ACHN (cell line): ENCODE data around the gene CSAD.

ENCODE experiments used
- DNase-seq: peaks from one replicate; pipeline ENCODE4 v3.0.0-alpha.2; 2015
- in situ Hi-C: cut with HindIII; loops from 2 replicates; pipeline ENCODE4 v1.10.0; 2017; ENCODE audit warnings: low sequenced_read_pairs, low pct_ligation_motif_present, low pct_unique_long_range_greater_than_20kb

CSAD gene, protein sequence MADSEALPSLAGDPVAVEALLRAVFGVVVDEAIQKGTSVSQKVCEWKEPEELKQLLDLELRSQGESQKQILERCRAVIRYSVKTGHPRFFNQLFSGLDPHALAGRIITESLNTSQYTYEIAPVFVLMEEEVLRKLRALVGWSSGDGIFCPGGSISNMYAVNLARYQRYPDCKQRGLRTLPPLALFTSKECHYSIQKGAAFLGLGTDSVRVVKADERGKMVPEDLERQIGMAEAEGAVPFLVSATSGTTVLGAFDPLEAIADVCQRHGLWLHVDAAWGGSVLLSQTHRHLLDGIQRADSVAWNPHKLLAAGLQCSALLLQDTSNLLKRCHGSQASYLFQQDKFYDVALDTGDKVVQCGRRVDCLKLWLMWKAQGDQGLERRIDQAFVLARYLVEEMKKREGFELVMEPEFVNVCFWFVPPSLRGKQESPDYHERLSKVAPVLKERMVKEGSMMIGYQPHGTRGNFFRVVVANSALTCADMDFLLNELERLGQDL

DNA sequence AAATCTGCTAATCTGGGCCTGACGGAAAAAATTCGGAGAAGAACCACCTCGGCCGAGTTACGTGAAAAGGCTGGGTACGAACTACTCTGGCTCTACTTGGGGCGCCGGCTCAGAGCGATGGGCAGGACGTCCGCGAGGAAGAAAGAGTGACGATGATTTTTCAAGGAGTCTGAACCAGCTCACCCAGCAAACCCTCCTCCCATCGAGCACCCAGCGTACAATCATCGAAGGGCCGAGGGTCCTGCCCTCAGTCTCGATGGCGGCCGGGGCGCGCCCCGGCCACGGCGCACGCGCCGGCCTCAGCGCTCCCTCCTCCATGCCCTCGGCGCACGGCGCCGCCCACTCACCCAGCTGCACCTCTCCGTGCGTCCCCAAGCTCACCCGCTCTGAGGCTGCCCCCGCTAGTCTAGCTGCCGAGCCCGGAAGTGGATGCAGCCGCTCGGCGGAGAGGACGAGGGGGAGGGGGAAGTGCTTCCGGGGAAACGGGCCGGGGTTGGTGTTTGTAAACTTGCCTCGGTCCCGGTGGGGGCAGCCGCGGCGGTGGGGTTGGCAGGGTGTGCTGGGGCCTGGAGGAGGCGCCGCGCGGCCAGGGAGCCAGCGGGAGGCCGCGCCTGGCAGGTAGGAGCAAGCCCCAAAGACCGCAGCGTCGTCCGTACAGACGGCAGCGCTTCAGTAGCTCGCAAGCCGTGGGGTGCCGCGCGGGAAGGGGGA, at the start of gene CSAD, which contains the start of gene ZNF740:
TSS of gene CSAD (minus strand) at position 706 of the 711 bp plus-strand sequence. CDS start 7,455 bp downstream, outside the sequence.
TSS of gene ZNF740 (plus strand) at position 503 of the 711 bp plus-strand sequence. CDS start 1,262 bp downstream, outside the sequence.
- DNase-seq, result peak; percentile 100
- in situ Hi-C loops, result no loop called here

DNA sequence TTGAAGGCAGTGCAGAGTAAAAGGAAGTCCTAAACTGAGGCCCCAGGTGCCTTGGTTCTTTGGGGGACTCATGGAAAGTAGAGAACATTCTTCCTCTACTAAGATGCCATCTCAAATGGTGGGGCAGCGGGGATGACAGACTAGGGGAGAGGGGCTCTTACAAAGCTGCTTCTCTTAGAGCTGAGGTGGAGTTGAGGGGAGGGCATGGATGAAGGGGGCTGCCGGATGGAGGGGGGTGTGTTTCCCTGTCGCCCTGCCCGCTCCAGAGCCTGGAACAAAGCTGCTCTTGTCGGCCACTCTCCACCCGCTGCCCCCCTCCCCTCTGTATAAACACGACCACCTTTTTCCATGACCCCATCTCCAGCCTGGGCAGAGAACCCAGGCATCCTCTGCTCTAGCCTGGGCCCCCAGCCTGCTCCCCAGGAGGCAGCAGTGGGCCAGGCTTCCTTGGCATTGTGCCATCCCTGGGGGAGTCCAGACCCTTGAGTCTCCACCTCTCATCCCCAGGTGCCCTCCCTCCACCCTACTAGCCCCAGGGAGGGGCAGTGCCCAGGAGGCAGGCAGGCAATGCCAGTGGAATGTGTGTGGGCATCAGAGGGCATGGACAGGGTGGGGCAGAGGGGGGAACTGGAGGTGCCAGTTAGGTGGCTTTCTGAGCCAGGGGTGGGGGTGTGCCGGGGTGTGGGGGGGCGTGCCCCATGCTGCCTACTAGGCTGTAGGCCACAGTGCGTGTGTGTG, 49.6 kb upstream of the CSAD start:
- in situ Hi-C loops, result no loop called here
- DNase-seq, result no peak

DNA sequence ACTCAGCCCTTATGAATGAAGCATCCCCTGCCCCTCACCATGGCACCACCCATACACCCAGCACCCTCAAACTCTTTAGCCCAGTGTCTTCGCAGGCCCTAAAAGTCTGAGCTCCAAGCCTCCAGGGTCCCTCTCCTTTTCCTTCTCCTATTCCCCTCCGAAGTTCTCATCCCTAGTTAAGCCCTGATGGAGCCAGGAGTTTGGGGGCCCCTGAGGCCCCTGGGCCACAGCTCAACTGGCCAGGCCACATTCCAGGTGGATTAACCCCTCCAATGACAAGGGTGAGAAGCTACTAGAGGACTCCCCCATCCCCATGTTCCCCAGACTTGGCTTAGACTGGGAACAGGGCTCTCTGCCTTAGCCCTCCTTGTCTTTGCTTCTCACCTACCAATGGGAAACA, 48.7 kb upstream of the CSAD start:
- DNase-seq, result no peak
- in situ Hi-C loops, result no loop called here

DNA sequence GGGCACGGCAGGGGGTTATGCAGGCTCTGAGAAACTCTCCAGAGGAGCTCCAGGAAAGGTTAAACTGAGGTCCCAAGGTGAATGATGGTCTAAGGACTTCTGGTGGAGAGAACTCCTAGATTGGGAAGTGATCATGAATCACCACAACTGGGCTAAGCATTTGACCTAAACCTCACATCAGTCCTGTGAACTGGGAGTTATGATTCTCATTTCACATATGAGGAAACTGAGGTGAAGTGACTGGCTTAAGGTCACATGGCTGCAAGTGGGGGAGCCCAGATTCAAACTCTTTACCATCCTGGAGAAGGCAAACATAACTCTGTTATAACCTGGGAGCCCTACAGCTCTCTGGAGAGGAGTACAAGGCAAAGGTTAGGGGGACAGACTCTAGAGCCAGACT, 47.1 kb upstream of the CSAD start:
- in situ Hi-C loops, result no loop called here
- no peak for DNase-seq

DNA sequence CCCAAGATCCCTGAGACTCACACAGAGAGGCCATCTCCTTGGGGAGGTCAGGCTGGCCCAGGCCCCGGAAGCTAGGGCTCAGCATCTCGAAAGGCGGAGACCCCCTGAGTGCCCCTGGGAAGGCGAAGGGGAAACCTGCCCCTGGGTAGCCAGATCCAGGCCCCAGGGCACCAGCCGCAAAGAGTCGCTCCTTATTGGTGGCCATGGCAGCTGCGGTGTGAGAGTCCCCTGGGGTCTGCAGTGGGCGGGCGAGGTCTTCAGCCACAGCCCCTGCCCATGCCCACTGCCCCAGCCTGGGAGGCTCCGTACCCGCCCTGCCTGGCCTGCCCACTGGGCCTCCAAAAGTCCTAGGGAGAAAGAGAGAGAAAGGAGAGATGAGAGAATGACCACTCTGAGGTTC, 46.6 kb upstream of the CSAD start:
- DNase-seq, result no peak
- in situ Hi-C loops, result no loop called here

DNA sequence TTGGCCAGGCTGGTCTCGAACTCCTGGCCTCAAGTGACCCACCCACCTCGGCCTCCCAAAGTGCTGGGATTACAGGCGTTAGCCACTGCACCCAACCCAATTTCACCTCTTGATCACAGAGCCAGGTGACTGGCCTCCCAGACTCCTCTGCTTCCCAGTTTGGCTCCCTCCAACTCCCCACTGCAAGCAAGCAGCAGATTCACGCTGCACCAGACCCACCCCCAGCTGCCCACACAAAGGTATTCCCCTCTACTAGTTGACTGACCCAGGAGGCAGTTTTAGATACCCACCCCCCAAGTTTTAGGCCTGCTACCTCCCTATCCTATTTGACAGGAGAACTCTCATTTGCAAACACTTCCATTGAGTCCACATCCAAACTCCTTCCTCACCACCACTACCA, 46.1 kb upstream of the CSAD start:
- DNase-seq, result no peak
- in situ Hi-C loops, result no loop called here

DNA sequence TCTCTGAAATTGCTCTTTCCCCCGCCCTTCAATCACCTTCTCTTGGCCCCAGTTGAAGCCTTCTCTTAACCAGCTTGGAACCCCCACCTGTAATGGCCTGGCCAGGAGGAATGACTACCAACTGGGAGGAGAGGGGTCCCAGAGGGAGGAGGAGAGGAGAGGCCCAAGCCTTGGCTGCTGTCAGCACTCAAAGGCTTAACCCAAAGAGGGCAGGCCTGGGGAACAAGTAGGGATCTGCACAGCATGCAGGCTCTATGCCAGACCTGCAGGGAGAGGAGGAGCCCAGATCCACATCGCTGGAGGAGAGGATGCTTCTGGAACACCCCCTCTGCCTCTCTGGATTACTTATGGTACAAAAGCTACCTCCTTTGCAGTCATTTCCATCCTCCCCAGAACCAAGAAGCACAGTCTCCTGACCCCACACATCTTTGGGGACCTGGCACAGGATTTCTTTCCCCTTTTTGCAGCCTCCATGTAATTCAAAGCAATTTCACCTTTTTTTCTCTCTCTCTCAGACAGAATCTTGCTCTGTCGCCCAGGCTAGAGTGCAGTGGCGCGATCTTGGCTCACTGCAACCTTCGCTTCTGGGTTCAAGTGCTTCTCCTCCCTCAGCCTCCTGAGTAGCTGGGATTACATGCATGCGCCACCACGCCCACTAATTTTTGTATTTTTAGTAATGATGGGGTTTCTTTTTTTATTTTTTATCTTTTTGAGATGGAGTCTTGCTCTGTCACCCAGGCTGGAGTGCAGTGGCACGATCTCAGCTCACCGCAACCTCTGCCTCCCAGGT, 45.1 kb upstream of the CSAD start:
- DNase-seq, result no peak
- in situ Hi-C loops, result no loop called here

DNA sequence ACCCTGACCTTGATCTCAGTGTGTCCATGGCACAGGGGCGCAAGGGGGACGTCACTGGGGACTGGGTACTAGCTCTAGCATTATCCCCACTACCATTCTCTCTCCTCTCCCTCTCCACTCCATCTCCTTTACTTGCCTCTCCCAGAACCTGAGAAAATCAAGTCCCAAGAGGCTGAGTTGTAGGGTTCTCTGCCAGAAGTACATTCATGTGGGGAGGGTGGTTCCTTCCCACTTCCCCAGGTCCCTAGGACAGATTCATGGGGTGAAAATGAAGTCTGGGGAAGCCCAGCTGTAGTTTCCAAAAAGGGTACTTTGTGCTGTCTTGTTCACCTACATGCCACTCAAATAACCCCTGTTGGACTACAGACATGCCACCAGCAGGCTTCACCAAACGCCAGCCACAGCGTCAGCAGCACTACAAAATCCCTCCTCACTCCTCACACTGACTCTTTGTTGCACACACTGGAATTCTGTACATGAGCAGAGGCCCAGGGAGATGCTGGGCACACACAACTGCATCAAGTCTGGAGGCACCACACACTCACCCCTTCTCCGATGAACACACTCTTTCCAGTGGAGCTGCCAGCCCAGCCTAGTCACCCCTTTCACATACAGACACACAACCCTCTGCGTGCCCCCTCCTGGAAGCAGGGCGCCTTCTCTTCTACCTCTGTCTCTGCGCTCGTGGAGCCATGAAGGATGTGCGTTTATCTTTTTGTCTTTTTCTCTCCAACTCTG, 44.3 kb upstream of the CSAD start:
- in situ Hi-C loops, result no loop called here
- DNase-seq, result no peak

DNA sequence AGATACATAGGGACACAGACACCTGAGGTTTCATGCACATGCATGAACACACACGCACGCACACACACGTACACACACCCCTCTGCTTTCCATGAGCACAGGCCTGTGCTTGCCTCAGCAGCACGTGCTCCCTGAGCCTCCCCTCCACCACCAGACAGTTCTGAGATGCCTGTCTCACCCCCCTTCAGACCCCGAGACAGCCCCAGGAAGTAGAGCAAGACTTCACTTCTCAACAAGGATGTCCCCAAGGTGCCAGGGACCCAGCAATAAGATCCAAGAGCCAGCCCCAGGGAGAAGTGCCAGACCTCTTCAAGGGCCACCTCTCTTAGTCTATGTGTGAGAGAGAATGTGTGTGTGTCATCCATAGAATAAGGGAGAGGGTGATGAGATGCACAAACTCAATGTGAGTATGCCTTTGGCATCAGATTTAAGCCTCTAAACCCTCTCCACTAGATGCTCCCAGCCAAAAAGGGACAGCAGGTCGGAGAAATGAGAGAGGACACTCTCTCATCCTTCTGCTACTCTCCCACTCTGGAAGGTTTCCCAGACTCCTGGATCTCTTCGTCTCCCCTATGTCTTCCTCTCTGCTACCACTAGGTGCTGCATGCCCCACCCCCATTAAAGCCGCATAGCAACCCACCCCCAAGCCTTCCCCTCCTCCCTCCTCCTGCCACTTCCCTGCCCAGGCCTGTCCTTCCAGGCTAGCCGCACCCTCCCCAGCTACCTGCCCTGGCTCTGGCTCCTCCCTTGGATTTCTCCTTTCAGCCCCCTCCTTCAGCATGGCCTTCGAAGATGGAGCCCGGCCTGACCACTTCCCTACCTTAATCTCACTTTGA, 43.6 kb upstream of the CSAD start:
- in situ Hi-C loops, result no loop called here
- peak; percentile 33 for DNase-seq

DNA sequence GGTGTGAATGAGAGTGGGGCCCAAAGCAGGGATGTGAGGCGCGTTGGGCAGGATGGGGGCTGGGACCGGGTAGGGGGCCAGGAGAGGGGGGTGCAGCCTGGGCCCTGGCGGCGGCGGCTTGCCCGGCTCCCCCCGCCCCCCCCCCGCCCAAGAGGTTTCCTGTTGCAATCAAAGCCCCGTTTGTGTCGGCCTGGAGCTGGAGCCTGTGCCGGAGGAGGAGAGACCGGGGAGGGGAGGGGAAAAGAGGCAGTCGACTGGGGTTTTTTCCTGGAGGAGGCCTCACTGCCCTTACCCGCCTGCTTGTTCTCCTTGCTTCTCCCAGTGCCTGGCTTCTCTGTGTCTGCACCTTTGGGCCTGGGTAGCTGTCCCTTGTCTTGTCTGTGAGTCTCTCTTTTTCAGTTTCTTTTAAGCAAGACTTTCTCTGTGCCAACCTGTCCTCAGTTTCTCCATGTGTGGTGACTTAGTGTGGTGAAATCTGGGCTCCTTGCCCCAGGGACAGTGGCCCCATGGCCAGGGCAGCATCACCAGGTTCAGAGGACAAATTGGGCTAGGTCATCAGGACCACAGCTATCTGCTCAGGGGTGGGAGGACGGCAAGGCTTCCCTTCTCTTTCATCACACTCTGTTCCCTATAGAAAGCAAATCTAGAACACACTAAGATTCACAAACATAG, 42.8 kb upstream of the CSAD start:
- in situ Hi-C loops, result no loop called here
- no peak for DNase-seq

DNA sequence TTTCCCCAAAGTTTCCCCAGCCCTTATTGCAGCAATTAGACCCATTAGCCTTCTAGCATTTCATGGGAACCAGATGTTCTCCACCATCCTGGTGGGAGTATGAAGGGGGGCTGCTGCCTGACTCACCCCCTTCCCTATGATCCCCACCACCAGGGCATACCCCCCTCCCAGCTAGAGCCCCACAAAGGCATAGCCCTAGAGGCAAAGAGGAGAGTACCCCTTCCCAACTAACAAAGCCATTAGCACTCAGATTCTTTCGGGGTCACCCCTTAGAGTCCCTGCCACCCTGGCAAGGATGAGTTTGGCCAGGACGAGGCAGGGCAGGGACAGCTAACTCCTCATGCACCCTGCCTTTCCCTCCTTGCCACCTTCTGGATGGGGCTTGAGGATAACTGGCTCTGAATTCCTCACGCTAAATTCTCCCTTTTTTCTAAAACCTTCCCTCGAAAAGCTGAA, 42.1 kb upstream of the CSAD start:
- no peak for DNase-seq
- in situ Hi-C loops, result no loop called here

DNA sequence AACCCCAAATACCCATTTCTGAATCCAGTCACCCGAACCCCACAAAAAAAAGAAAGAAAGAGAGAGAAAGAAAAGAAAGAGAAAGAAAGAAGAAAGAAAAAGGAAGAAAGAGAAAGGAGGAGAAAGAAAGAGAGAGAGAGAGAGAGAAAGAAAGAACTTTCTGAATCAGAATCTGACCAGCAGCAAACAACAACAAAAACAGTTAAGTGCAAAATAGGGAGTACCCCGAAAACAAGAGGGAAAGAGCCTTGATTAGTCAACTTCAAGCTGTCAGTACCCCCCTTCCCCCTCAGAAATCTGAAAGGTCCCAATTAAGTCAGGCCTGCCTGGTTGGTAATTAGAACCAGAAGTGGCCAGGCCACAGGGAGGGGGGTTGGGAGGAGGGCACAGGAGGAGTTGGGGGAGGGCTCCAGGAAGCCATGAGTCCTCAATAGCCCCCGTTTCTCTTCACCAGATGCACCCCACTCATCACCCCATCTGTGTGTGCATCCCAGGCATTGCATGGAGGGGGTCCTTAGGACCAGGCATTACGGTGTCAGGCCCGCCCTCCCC, 41.5 kb upstream of the CSAD start:
- no peak for DNase-seq
- in situ Hi-C loops, result no loop called here

DNA sequence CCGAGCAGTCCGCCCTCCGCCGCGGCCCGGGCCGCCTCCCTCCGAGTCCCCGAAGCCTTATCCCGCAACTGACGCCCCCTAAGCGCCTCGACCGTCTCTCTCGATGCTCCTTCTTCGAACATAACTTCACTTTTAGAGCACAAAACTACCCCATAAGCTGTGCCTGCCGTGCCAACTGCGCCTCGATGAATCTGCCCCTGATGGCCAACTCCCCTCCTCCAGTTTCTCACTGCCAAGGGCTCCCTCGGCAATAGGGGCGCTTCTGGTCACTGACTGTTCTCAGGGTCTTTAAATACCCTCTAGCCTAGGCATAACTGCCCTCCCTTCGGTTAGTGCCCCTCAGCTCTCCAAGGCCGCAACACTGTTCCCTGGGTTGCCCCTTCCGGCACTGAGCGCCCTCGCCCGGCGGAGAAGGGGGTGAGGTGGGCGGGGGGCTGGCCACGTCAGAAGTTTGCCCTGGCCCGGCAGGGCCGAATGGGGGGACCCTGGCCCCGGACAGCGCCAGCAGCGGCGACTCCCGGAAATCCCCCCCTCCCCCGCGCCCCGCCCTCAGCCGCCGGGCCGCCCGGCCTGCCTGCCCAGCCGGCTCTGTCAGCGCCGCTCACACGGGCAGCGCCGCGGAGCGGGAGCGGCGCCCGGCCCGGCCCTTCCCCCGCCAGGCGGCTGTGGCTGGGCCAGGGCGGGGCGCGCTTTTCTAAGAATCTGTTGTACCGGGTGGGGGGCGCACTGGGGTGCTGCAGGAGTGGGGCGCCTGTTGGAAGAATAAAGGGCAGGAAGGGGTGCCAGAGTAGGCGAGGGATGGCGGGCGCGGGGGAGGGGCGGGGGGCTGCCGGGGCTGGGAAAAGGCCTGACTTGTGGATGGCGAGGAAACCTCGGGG, 40.7 kb upstream of the CSAD start:
- peak; percentile 86 for DNase-seq
- in situ Hi-C loops, result no loop called here

DNA sequence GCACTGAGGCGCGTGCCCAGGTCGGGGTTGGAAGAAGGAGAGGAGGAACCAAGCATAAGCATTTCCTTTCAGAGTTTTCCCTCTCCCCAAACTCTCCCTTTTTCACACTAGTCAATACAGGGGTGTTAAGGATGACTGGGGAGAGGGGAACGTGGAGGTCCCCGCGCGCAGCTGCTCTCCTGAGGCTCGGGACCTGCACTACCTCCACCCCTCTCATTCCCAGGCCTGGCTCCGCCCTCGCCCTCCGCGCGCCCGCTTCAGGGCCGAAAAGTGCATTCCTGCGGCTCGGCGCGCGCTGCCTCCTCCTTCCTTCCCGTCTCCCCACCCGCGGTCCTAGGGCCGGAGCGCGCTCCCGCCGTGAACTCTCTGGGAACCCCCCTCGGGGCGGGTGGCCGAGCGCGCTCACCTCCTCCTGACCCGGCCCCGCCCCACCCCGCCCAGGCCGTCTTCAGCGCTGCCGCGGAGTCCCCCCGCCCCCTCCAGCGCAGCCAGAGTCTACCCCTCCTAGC, 40.0 kb upstream of the CSAD start:
- in situ Hi-C loops, result no loop called here
- DNase-seq, result peak; percentile 99
